Measurements from ENCODE around the gene DNMT3A. TPM values are rescaled to one million over a fixed set of nuclear protein-coding genes. Genes with fewer than 3 reads are reported as not detected.

DNMT3A gene
- total RNA-seq, 1 experiment from 2014 or later = 215 TPM

DNA sequence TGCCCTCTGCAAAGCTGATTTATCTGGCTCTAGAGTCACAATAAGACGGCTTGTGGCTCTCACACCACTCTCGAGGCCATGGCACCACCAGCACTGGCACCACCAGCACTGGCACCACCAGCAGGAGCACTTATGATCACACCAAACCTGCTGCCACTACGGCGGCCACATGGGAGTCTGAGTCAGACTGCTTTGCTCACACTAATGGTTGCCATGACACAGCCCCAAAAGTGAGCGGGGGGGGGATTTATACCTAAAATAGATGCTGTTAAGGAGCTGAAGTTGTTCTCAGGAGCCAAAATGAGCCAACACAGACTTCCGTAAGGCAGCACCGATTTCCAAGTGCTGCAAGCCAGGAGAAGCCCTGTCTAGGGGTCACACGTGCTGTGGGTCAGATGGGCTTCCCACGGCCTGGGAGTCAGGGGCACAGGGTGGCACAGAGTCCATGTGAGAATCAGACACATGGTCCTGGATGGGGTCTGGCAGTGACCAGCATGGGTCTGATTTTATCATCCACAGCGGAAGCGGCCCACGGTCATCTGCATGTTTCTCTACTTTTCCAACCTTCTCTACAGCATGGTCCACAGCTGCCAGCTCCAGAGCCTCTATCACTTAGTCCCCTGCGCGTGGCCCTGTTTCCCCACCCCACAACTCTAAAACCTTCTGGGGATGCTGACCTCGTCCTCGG lies 16.7 kb downstream of the DNMT3A start:
- H3K23me2 ChIP-seq (ENCODE audit: insufficient read length, low read depth, low read length, poor library complexity, severe bottlenecking) = no peaks in the 10 kb centered on the region
- H4K20me1 ChIP-seq (ENCODE audit: control insufficient read depth, insufficient read depth, insufficient read length) = no peaks in the 10 kb centered on the region
- no peak overlapping the region for H2BK120ac ChIP-seq (ENCODE audit: low read depth, low read length, poor library complexity, severe bottlenecking)
- H3K4ac ChIP-seq (ENCODE audit: low read depth, low read length) = no peak overlapping the region
- H3K23ac ChIP-seq (ENCODE audit: insufficient read length, low read depth, low read length) = no peak overlapping the region
- H2BK20ac ChIP-seq (ENCODE audit: low read depth, low read length, poor library complexity, severe bottlenecking) = no peak overlapping the region
- H2AFZ ChIP-seq (ENCODE audit: low read length) = no peak overlapping the region
- WGBS (ENCODE audit: extremely low coverage, insufficient read length, low lambda C conversion rate) = no CpG with 5 or more reads among the region's 16 CpGs
- H3K18ac ChIP-seq (ENCODE audit: insufficient read length, low read depth, low read length) = no peak overlapping the region
- H3K27ac ChIP-seq (ENCODE audit: insufficient read length, low read depth, low read length) = no peak overlapping the region
- H3T11ph ChIP-seq (ENCODE audit: low read length) = no peak overlapping the region
- no peak overlapping the region for H3K14ac ChIP-seq (ENCODE audit: insufficient read depth, low read length)
- H3K4me1 ChIP-seq (ENCODE audit: insufficient read depth, low read length) = no peaks in the 10 kb centered on the region; the same call in 1 of the 2 replicates
- Mint-ChIP-seq H3K27ac (no peak overlapping the region), H3K9me3 (peaks cover 13 to 16% of the 10 kb centered on the region in 2 experiments; a peak in 4 of 5 replicates), H3K4me1 (peaks cover 23 to 28% of the 10 kb centered on the region in 2 experiments), H3K27me3 (ENCODE audit: low read depth) (peaks cover 3% of the 10 kb centered on the region), H3K36me3 (ENCODE audit: insufficient read depth in 1 of 3, low read depth in 3 of 3) (peaks cover 8 to 29% (median 17%) of the 10 kb centered on the region in 3 experiments; a peak in 6 of 7 replicates), H3K4me3 (no peak overlapping the region)
- no peaks in the 10 kb centered on the region for H3K27me3 ChIP-seq (ENCODE audit: insufficient read depth, low read length)
- DNase-seq = no peak
- no peak overlapping the region for H2BK12ac ChIP-seq (ENCODE audit: insufficient read length, low read depth, low read length)
- H3K56ac ChIP-seq (ENCODE audit: insufficient read length, low read depth, low read length) = no peak overlapping the region
- H4K91ac ChIP-seq (ENCODE audit: insufficient read length, low read depth, low read length) = no peak overlapping the region
- no peak overlapping the region for H3K4me2 ChIP-seq (ENCODE audit: insufficient read depth, insufficient read length, low read length)
- H3K79me1 ChIP-seq (ENCODE audit: insufficient read depth, low read depth, low read length, poor library complexity, severe bottlenecking) = no peaks in the 10 kb centered on the region
- H4K5ac ChIP-seq (ENCODE audit: insufficient read length, low read depth, low read length) = no peak overlapping the region
- no peak overlapping the region for H4K8ac ChIP-seq (replicated peaks; ENCODE audit: insufficient read length, low read depth, low read length)
- H2BK15ac ChIP-seq (ENCODE audit: low read depth, low read length) = no peak overlapping the region
- H3K79me2 ChIP-seq (ENCODE audit: insufficient read depth, low read length) = no peaks in the 10 kb centered on the region
- H3K9me3 ChIP-seq (ENCODE audit: control insufficient read depth, low read depth, low read length) = no peaks in the 10 kb centered on the region
- no peak overlapping the region for H2BK5ac ChIP-seq (ENCODE audit: insufficient read length, low read length)
- TF ChIP-seq, protein P1, sequence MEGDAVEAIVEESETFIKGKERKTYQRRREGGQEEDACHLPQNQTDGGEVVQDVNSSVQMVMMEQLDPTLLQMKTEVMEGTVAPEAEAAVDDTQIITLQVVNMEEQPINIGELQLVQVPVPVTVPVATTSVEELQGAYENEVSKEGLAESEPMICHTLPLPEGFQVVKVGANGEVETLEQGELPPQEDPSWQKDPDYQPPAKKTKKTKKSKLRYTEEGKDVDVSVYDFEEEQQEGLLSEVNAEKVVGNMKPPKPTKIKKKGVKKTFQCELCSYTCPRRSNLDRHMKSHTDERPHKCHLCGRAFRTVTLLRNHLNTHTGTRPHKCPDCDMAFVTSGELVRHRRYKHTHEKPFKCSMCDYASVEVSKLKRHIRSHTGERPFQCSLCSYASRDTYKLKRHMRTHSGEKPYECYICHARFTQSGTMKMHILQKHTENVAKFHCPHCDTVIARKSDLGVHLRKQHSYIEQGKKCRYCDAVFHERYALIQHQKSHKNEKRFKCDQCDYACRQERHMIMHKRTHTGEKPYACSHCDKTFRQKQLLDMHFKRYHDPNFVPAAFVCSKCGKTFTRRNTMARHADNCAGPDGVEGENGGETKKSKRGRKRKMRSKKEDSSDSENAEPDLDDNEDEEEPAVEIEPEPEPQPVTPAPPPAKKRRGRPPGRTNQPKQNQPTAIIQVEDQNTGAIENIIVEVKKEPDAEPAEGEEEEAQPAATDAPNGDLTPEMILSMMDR (conservative IDR thresholded peaks at IDR 0.05) = no peak
- no peak overlapping the region for H3K9ac ChIP-seq (ENCODE audit: extremely low read depth, insufficient read length, low read length)
- no peak overlapping the region for H2AK5ac ChIP-seq (ENCODE audit: insufficient read length, low read length)

Measured in H9 (cell line).